SK-N-MC (cell line): ENCODE measurements around the gene LRRC40.

Experiments used
- EZH2 ChIP-seq: fragments of 200-600 bp; sonication (generic); IDR thresholded peaks from one replicate; pipeline ENCODE4 v1.6.1; 2017; ENCODE audit warnings: antibody characterized with exemption
- POLR2AphosphoS5 ChIP-seq: IDR thresholded peaks from 2 replicates; pipeline ENCODE4 v1.6.1; 2012; ENCODE audit warnings: mild to moderate bottlenecking, low read depth, low read length, borderline replicate concordance

GRCh38 chr1:70134148-70134547 lies 71.2 kb downstream of the LRRC40 start:
- TF ChIP-seq EZH2 (no peak), POLR2AphosphoS5 (no peak)
